Vagina (tissue), 2 donors: ENCODE results near the gene PSMB9. TPM values are rescaled to one million over a fixed set of nuclear protein-coding genes. Genes with fewer than 3 reads are reported as not detected.

Experiments
- DNase-seq, 2 donors: peaks; one replicate each; pipeline ENCODE4 v3.0.0-alpha.2; 2017; ENCODE audit errors: extremely low spot score in 2 of 2
- H3K27ac ChIP-seq: fragments of 200-600 bp; sonication (generic); one replicate; pipeline ENCODE4 v1.5.1; 2019
- H3K27me3 ChIP-seq: fragments of 200-600 bp; sonication (generic); one replicate; pipeline ENCODE4 v1.5.1; 2019
- H3K36me3 ChIP-seq, 2 donors: fragments of 200-600 bp; sonication (generic); one replicate each; pipeline ENCODE4 v1.5.1; 2017 to 2019
- H3K4me1 ChIP-seq: fragments of 200-600 bp; sonication (generic); one replicate; pipeline ENCODE4 v1.5.1; 2019
- H3K4me3 ChIP-seq, 2 donors: fragments of 200-600 bp; sonication (generic); 1 replicate in 1 of 2; 2 replicates in 1 of 2; pipeline ENCODE4 v1.5.1; 2016 to 2019
- H3K9me3 ChIP-seq: fragments of 200-600 bp; sonication (generic); one replicate; pipeline ENCODE4 v1.5.1; 2019
- POLR2A ChIP-seq, 2 donors: fragments of 450-650 bp; IDR thresholded peaks; one replicate each; pipeline ENCODE4 v1.6.1; 2017; ENCODE audit warnings: antibody characterized with exemption in 2 of 2, mild to moderate bottlenecking in 2 of 2, moderate library complexity in 2 of 2
- POLR2AphosphoS5 ChIP-seq, 2 donors: sonication (generic); formaldehyde crosslinking; IDR thresholded peaks; one replicate each; pipeline ENCODE4 v1.9.0; 2017; ENCODE audit warnings: antibody characterized with exemption in 2 of 2, mild to moderate bottlenecking in 2 of 2, low read depth in 1 of 2; ENCODE audit not compliant: insufficient read depth in 1 of 2
- intact Hi-C: fragments of 100-400 bp; cut with DNase I; formaldehyde crosslinking; loops from one replicate; pipeline ENCODE4 v1.15.1; 2023
- total RNA-seq: library from RNA; depleted of rRNA; stranded (reverse); fragments of >200 nt; gene quantifications from one replicate; pipeline ENCODE4 v1.2.3, GENCODE V29; 2016
- TF ChIP-seq, protein P1 (sequence below), 3 experiments: fragments of 450-650 bp in 2 of 3; fragments of 200-600 bp in 1 of 3; sonication (generic) in 1 of 3; IDR thresholded peaks; one replicate each; pipeline ENCODE4 v1.5.1; 2017 to 2019; ENCODE audit warnings: antibody characterized with exemption in 3 of 3, mild to moderate bottlenecking in 2 of 3, moderate library complexity in 2 of 3

PSMB9 gene
- total RNA-seq, 1 donor from 2014 or later, result 19.6 TPM

GRCh38 chr6:32843331-32843978, 10.5 kb upstream of the PSMB9 start:
- Histone ChIP-seq H3K36me3 (peaks cover 0 to 30% of the 10 kb centered on the region in 2 donors), H3K4me3 (peak overlapping the region; percentile 57 to 86), H3K27me3 (no peaks in the 10 kb centered on the region), H3K9me3 (no peaks in the 10 kb centered on the region), H3K27ac (peak overlapping the region; percentile 99), H3K4me1 (peaks cover 26% of the 10 kb centered on the region)
- TF ChIP-seq, protein P1, sequence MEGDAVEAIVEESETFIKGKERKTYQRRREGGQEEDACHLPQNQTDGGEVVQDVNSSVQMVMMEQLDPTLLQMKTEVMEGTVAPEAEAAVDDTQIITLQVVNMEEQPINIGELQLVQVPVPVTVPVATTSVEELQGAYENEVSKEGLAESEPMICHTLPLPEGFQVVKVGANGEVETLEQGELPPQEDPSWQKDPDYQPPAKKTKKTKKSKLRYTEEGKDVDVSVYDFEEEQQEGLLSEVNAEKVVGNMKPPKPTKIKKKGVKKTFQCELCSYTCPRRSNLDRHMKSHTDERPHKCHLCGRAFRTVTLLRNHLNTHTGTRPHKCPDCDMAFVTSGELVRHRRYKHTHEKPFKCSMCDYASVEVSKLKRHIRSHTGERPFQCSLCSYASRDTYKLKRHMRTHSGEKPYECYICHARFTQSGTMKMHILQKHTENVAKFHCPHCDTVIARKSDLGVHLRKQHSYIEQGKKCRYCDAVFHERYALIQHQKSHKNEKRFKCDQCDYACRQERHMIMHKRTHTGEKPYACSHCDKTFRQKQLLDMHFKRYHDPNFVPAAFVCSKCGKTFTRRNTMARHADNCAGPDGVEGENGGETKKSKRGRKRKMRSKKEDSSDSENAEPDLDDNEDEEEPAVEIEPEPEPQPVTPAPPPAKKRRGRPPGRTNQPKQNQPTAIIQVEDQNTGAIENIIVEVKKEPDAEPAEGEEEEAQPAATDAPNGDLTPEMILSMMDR (IDR thresholded peaks at IDR 0.05), result no peak
- no peak for TF ChIP-seq POLR2A (IDR thresholded peaks at IDR 0.05)
- TF ChIP-seq POLR2AphosphoS5 (IDR thresholded peaks at IDR 0.05; ENCODE audit: insufficient read depth in 1 of 2, low read depth in 1 of 2), result no peak
- intact Hi-C loops, result loop anchor here (5.0 kb wide), 1 partner anchor 129 kb away; no protein-coding TSS in a partner anchor
- DNase-seq, result peak in 1 of 2 donors; percentile 84

DNA sequence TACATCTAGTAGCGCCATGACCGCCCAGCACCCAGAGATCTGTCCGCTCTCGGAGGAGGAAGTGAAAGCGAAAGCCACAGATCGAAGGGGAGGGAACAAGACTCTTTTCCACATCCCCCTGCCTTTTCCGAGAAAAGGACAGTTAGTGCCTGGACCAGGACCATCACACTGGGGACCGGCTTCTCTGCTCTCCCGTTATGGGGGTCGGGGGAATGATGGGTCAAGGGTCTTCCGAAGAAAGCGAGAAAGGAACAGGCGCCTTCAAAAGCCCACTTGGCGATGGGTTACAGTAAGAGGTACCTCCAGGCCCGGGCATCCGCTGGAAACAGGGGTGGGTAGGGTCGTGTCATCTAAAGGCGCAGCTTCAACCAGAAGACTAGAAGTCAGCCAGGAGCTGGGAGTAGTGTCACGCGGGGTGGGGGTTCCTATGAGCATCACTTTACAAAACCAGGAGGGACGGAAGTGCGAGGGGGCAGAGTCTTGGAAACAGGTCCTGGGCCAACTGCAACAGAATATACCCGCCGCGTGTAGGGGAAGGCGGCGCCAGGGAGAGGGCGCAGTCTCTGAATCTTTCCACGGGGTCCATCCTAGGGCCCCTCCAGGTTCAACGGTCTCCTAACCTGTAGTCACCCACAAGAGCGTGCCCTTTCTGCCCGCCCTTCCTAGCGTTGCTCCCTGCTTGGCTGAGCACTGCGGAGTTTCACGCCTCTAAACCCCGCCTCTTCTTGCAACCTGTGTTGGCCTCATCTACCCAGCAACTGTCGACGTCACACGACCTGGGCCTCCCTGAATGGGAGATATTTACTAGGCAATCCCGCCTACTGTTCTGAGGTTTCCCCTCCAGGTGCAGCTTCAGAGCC, 9.8 kb upstream of the PSMB9 start, which contains the start of gene PSMB8:
Gene PSMB8, minus strand, starts transcription at position 69 of the 860 bp plus-strand sequence. Its CDS starts 51 bp downstream, at position 18.
- Histone ChIP-seq H3K4me1 (peaks cover 26% of the 10 kb centered on the region), H3K36me3 (peaks cover 0 to 32% of the 10 kb centered on the region in 2 donors), H3K27ac (peak within 1 kb of the TSS; percentile 99), H3K9me3 (no peaks in the 10 kb centered on the region), H3K27me3 (no peaks in the 10 kb centered on the region), H3K4me3 (peak within 1 kb of the TSS; percentile 57 to 86)
- intact Hi-C loops, result loop anchor here (1.0 to 5.0 kb wide), 2 partner anchors 10 to 128 kb away; partner anchors contain the start of gene PSMB9
- peak; percentile 62 to 95 for TF ChIP-seq POLR2A (IDR thresholded peaks at IDR 0.05)
- TF ChIP-seq POLR2AphosphoS5 (IDR thresholded peaks at IDR 0.05; ENCODE audit: insufficient read depth in 1 of 2, low read depth in 1 of 2), result peak; percentile 81 to 99
- TF ChIP-seq, protein P1 (IDR thresholded peaks at IDR 0.05), result no peak
- DNase-seq, result peak in 1 of 2 donors; percentile 98

GRCh38 chr6:32844839-32845383, 9.1 kb upstream of the PSMB9 start:
- Histone ChIP-seq H3K9me3 (no peaks in the 10 kb centered on the region), H3K27ac (peak overlapping the region; percentile 99), H3K36me3 (peaks cover 0 to 34% of the 10 kb centered on the region in 2 donors), H3K4me1 (peaks cover 26% of the 10 kb centered on the region), H3K4me3 (peak overlapping the region; percentile 57 to 86), H3K27me3 (no peaks in the 10 kb centered on the region)
- TF ChIP-seq POLR2AphosphoS5 (IDR thresholded peaks at IDR 0.05; ENCODE audit: insufficient read depth in 1 of 2, low read depth in 1 of 2) (no peak), POLR2A (IDR thresholded peaks at IDR 0.05) (no peak)
- TF ChIP-seq, protein P1 (IDR thresholded peaks at IDR 0.05), result no peak
- intact Hi-C loops, result loop anchor here (1.0 to 5.0 kb wide), 2 partner anchors 9 to 127 kb away; partner anchors contain the start of gene PSMB9
- no peak for DNase-seq

DNA sequence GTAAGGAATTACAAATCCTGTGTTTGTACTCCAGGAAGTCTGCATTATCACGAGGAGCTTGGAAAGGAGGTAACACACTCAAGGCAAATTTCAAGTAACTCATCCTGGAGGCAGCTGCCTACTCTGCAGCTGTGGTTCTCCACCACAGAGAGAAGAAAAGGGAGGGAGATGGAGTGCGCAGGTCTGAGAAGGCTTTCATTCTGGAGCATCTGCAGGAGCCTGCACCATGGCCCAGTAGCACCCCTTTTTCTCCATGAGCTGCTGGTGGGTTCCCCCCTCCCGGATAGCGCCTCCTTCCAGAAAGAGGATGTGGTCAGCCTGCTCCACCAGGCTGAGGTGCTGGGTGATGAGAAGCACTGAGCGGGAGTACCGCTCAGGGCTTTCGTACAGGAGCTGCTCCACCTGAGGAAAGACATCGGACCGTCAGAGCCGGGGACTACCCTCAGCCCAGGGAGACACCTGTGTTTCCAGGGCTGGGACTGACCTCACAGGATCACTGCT, 8.6 kb upstream of the PSMB9 start:
- intact Hi-C loops, result no loop called here
- no peaks in the 10 kb centered on the region for H3K9me3 ChIP-seq
- peaks cover 0 to 36% of the 10 kb centered on the region in 2 donors for H3K36me3 ChIP-seq
- TF ChIP-seq POLR2A (IDR thresholded peaks at IDR 0.05) (no peak), POLR2AphosphoS5 (IDR thresholded peaks at IDR 0.05; ENCODE audit: insufficient read depth in 1 of 2, low read depth in 1 of 2) (no peak)
- TF ChIP-seq, protein P1 (IDR thresholded peaks at IDR 0.05), result no peak
- peak overlapping the region in 1 of 2 donors; percentile 86 for H3K4me3 ChIP-seq
- peak in 1 of 2 donors; percentile 84 for DNase-seq
- peaks cover 26% of the 10 kb centered on the region for H3K4me1 ChIP-seq
- H3K27ac ChIP-seq, result peak overlapping the region; percentile 99
- H3K27me3 ChIP-seq, result no peaks in the 10 kb centered on the region
